Measurements from ENCODE around the gene NOBOX.
"Not testable (repeated sequence)": the region's sequence is repeated elsewhere in the genome, so short reads cannot be mapped to it uniquely, and the experiment has no call there.

The NOBOX gene

DNA sequence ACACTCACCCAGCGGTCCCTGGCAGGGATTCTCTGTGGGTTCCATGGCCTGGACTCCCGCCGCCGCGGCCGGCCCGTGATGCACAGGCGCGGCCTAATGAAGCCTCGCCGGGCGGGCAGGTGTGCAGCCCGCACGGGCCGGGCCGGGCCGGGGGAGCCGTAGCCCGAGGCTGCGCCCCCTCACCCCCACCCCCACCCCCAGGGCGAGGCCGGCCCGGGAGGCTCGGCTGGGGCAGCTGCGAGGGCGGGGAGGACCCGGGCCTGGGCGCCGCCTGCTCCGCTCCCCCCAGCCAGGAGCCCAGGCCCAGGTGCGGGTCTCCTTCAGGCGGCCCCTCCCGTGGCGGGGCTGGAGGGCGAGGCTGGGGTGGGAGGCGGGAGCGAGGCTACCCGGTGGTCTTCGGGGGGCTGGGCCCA lies at the start of gene NOBOX:
Gene NOBOX, minus strand, starts transcription at position 45 of the 413 bp plus-strand sequence.
- DNase-seq (ENCODE audit: low read depth in 1 of 2, low spot score in 1 of 2), result no peak

DNA sequence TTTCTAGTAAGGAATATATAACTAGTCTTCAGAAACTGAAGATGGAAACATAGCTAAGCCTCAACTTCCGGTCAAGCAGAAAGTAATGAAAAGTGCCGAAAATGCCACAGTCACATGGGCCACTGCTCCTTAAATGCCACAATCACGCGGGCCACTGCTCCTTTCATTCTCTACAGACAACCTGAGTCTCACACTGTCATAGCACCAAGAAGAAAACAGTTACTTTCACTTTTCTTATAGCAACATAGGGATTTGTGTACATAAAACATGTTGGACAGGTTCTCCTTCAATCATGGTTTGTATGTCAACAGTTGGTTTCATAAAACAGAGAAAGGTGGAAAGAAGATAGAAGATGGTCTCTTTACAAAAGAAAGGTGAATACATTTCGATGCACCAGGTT lies 48.6 kb upstream of the NOBOX start:
- no peak for DNase-seq (ENCODE audit: low read depth in 1 of 2, low spot score in 1 of 2)

DNA sequence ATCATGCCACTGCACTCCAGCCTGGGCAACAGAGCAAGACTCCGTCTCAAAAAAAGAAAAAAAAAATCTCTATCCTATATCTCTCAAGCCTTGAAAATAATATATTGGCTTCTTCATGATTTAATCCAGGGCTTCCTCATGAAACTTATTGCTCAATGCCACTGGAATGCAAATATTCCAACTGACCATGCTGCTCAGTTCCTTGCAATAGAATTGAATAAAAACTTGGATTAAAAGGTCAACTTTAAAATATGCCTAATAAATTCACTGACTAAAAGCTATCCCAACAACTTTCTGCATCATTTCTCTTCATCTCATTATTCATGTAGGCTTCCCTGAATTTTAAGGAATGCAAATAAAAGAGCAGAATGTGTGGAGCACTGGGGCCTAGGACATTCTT lies 42.1 kb upstream of the NOBOX start:
- DNase-seq (ENCODE audit: low read depth in 1 of 2, low spot score in 1 of 2), result no peak

DNA sequence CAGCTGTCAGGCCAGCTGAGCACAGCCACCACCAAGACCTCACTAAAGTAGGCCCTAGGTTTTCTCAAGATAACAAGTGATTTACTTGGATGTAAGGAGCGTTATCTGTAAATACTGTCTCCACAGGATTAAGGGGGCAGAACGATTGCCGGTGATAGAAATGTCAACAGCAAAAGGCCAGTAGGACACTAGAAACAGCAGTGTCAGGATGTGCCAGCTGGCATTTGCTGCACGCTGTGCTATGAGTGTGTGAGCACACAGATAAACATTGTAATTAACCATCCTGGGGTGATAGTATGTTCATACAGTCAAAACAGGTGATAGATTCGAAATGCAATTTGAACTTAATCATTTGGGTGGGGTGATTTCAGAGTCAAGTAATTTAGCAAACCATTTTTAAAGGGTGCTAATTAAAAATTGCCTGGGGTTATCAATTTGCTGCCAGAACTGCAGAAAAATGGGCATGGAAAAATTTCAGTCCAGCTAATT lies 36.3 kb upstream of the NOBOX start:
- DNase-seq (ENCODE audit: low read depth in 1 of 2, low spot score in 1 of 2), result no peak

DNA sequence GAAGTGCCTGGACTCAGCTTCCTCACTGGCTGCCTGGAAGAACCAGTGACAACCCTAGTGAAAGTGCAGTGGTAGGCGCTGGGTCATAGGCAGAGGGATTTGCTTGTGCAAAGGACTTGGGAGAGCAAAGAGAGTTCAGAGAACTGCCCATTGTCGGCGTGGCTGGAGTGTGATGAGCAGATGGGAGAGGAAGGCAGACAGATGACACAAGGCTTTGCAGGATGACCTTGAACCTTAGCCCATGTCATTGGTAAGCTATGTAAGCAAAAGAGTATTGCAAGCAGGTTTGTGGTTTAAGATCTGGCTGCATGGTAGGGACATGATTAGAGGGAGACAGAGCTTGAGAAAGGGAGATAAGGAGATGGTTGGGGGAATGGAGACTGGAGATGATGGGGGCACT lies 35.3 kb upstream of the NOBOX start:
- no peak for DNase-seq (ENCODE audit: low read depth in 1 of 2, low spot score in 1 of 2)

DNA sequence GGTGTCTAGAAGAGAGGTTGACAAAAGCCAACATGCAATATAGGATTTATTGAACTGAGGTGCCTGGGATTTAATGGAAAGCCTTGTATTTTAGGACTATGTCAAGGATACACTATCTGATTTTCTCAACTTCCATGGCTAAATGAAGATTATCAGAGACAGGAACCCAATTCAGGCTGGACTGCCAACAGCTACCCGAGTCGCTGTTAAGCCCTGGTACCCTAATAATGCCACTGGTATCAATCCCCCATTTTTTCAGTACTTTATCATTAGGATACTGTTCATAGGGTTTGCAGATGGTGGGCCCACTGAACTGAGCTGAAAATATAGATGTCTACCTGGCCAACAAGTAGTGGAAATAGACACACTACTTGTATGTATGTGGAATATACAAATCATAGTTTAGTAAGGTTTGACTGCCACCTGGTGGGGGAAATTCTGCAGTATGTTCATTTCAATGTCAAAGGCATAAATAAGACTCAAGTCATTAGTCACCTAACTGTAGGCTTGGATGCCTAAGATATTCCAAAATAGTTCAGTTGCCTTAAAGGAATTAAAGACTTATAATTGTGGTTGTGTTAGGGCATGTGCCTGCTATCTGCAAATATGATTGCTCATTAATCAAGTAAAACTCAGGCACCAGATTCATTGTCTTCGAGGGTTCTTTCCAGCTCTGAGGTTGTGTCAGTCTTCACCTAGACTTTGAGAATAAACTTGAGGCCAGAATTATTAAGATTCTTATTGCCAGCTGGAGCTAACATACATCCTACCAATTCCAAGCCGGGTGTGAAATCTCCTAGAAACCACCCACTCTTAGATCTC lies 34.1 kb upstream of the NOBOX start:
- peak in 1 of 2 donors; percentile 32 for DNase-seq (ENCODE audit: low read depth in 1 of 2, low spot score in 1 of 2)

DNA sequence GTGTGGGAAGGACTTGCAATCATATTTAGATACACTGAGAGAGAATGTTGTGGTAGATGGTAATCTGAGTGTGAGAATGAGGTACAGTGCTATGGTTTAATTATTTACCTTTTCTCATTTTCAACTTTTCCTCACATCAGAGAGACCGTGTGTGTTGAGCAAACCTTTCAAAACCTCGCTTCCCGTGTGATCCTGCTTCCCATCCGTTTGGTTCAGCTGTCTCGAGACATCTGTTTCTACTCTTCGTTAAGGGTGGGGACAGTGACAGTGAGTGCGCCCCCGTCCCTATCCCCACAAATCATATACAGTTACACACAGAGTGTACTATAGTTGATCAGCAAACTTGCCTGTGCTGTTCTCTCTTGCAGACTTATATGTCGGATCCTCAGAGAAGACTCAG lies 33.0 kb upstream of the NOBOX start:
- no peak for DNase-seq (ENCODE audit: low read depth in 1 of 2, low spot score in 1 of 2)

DNA sequence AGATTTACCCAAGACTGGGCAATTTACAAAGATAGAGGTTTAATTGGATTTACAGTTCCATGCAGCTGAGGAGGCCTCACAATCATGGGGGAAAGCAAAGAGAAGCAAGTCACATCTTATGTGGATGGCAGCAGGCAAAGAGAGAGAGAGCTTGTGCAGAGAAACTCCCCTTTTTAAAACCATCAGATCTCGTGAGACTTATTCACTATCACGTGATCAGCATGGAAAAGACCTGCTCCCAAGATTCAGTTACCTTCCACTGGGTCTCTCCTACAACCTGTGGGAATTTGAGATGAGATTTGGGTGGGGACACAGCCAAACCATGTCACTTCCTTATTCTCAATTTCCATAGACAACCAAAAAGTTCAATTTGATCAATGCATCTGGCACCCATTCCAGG lies 24.9 kb upstream of the NOBOX start:
- DNase-seq (ENCODE audit: low read depth in 1 of 2, low spot score in 1 of 2), result no peak

DNA sequence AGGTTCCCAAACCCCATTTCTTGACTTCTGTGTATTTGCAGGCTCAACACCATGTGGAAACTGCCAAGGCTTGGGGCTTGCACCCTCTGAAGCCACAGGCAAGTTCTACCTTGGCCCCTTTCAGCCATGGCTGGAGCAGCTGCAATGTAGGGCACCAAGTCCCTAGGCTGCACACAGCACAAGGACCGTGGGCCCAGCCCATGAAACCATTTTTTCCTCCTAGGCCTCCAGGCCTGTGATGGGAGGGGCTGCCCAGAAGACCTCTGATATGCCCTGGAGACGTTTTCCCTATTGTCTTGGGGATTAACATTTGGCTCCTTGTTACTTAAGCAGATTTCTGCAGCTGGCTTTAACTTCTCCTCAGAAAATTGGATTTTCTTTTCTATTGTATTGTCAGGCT lies 24.0 kb upstream of the NOBOX start:
- not testable (repeated sequence) for DNase-seq (ENCODE audit: low read depth in 1 of 2, low spot score in 1 of 2)

DNA sequence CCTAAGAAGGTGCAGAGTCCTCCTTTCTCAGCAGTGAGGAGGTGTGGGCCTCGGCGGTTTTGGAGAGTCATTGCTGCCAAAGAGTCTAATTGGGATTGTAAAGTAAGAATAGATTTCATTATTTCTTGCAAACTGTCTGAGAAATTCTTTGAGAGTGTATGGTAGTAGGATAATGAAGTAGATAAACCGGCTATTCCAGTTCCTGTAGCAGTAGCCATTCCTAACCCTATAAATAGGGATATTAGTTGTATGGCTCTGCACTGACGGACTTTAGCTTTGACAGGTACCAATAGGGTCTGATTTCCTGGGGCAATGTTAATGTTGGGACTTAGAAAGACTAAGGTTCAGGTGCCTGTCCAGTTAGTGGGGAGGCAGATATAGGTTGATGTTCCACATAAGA lies 15.4 kb upstream of the NOBOX start:
- DNase-seq (ENCODE audit: low read depth in 1 of 2, low spot score in 1 of 2), result not testable (repeated sequence)

DNA sequence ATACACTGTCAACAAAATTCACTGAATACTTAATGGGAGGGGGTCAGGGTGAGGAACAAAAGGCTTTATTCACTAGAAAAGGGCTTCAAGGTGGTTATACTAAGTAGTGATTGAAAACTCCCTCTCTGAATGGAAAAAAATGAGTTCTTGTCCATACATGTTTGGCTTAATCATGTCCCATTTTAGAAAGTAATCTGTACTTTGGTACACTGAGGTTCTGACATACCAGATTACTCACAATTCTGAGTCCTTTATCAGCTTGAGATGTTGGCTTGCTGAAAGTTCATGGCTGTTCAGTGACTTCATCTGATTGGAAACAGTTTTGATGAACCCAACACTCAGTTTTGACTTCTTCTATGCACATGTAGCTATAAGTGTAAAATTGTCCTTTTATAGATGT lies 12.8 kb upstream of the NOBOX start:
- no peak for DNase-seq (ENCODE audit: low read depth in 1 of 2, low spot score in 1 of 2)

DNA sequence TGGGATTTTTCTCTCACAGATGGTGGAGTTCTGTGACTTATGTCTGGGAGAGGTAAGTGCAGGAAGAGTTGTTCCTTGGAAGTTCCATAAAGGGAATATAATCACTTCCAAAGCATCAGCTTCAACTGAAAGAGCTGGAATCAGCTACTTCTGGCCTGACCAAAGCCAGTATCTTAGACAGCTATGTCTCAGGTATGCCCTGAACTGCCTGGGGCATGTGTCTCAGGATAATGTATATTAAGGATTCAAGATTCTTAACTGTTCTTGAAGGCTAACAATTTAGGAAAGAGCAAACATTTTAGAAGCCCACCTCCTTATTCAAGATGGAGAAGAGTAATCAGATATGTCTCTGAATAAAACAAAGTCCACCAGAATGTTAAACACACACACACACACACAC lies 12.4 kb upstream of the NOBOX start:
- no peak for DNase-seq (ENCODE audit: low read depth in 1 of 2, low spot score in 1 of 2)

DNA sequence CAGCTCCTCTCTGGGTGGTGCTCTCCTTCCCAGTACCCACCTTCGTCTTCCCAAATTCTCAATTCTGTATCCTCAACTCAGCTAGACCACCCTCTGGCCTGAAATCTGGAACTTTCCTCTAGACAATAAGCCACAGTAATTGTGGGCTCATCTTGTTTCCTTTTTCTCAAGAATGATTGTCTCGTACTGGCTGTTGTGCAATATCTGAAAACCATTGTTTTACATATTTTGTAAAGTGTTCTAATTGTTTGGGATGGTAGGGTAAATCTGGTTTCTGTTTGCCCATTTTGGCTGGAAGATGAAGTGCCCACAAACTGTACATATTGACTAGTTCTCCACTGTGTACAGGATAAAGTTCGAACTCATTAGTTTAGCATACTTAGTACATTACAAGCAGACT lies 11.3 kb upstream of the NOBOX start:
- no peak for DNase-seq (ENCODE audit: low read depth in 1 of 2, low spot score in 1 of 2)

DNA sequence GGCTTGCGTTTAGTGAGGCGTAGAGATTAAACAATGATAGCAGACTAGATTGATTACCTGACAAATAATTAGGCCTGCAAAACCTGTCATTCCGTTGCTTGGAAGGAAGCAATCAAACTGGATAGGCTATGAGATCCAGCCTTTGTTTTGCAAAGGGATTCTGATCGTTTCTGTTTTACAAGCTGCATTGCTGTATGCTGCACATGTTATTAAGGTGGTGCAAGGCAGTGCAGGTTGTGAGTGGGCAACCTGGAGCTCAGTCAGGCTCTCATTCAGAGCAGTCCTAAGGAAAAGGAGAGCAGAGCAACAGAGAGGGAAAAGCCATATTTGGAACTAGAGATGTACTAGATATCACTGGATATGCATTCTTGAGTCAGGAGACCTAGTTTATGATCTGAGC lies 6.9 kb upstream of the NOBOX start:
- DNase-seq (ENCODE audit: low read depth in 1 of 2, low spot score in 1 of 2), result no peak

DNA sequence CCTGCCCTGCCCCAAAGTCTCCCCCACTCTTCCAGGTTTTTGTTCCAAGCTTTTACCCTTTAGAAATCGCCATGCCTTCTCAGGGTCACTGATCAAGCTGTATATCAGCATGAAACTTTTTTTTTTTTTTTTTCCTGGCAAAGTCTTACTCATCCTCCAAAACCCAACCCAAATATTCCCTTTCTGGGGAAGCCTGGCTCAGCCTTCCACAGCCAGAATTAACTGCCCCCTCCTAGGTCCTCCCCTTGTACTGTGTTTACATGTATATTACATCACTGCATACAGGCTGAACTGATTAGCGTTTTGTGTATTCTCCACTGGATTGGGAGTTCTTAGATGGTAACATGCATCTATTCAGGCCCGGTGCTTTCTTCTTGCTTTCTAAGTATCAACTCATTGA lies 4.6 kb upstream of the NOBOX start:
- DNase-seq (ENCODE audit: low read depth in 1 of 2, low spot score in 1 of 2), result no peak

DNA sequence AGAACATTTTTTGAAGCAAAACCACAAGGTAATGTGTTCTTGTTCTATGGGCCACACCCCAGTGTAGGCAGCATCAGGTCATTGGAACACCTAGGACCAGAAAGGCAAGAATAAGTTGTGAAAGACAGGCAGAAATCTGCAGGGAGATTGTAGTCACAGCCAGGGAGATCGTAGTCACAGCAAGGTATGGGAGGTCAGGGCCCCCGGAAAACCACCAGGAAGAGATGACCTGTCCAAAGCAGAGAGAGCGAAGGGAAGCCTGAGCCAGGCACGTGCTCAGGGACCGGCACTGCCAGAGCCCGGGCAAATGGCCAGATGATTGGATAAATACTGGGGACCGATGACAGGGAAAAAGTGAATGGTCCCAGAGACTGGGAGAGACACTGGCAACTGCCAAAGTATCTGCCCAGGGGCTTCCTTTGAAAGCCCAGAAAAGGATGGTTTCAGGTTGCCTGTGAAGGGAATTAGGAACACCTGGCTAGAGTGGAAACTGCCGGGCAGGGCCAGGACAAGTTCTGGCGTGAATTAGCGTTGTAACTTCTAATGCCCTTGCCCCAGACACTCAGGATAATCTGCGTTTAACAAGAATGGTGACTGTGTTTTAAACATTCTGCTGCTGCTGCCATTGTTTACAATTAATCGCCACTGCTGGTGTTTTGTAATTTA lies 3.9 kb upstream of the NOBOX start:
- no peak for DNase-seq (ENCODE audit: low read depth in 1 of 2, low spot score in 1 of 2)

DNA sequence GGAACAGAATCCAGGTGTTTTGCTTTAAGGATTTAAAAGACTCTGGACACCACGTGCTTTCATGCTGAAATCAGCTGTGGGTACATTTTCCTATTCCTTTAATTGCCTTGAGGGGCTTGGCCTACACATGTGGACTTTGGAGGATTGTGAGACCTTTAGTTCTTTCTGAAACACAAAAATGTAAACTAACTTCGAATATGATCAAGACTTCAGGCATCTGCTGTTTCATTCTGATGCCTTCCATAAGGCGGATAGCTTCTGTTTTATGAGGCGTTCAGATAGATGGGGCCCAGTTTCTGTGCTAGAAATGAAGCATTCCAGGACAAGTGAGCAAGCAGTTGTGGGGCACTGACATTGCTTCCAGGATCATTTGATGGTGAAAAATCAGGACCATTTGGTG lies 1.5 kb upstream of the NOBOX start:
- no peak for DNase-seq (ENCODE audit: low read depth in 1 of 2, low spot score in 1 of 2)

DNA sequence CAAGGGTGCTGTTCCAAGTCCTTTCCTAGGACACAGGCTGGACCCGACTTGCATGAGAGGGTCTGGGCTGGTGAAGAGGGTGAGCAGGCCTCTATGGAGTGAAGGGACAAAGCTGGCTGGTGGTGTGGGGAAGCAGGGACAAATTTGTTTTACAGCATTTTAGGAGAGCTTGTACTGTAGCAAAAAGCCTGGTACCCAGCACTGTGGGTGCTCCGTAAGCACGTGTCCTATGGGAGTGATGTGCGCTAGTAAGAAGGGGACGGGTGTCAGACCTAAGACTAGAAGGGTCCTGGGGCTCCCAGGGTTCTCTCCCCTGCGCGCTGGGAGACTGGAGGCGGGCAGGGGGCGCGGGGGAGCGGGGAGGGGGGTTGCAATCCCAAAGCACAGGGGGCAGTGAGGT lies 391 bp downstream of the NOBOX start:
- DNase-seq (ENCODE audit: low read depth in 1 of 2, low spot score in 1 of 2), result no peak

DNA sequence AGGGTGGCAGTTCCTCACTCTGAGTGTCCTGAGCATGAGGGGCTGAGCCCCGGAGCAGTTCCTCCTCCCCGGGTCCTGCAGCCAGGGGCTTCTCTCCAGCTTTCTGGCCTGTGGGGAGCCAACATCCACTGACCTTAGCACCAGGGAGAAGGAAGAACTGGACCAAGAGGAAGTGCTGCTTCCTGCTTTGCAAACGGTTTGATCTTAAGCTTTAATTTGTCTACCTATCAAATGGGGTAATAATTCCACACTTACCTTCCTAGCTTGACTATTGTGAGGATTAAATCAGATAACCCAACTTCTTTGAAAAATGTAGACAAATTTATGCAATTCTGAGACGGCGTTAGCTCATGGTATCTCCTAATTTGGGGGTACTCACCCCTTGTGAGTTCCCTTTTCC lies 2.0 kb downstream of the NOBOX start:
- no peak for DNase-seq (ENCODE audit: low read depth in 1 of 2, low spot score in 1 of 2)

DNA sequence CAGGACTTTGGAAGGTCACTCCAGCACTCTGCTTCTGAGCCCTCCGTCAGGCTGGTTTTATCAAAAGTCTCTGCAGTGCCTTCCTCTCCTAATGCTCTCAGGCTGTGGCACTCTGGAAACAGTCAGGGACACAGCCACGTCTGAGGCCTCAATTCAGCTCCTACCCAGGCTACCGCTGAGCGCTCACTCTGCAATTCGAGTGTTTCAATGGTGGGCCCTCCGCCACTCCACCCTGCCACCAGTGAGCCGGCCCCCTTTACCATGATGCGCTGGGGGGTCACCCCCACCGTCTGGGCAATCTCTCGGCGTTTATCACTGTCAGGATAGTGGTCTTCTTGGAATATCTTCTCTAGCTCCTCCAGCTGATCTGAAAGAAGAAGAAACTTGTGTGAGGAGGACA lies 3.5 kb downstream of the NOBOX start:
- DNase-seq (ENCODE audit: low read depth in 1 of 2, low spot score in 1 of 2), result no peak

DNA sequence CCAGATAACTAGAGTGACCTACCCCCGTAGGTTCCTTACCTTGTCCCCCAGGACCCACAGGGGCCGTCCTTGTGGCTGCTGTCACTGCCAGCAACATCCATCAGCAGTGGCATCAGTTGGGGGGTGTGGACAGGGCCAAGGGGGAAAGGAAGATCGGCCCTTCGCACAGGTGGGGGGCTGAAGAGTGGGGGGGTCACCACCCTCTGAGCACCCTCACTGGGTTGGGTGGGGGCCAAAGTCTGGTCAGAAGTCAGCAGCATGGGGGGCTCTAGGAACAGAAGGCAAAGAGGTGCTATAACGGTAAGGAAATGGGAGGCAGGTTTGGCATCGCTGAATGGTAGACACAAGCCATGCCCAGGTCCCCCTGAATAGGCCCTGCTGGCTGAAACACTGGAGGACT lies 4.6 kb downstream of the NOBOX start:
- no peak for DNase-seq (ENCODE audit: low read depth in 1 of 2, low spot score in 1 of 2)

DNA sequence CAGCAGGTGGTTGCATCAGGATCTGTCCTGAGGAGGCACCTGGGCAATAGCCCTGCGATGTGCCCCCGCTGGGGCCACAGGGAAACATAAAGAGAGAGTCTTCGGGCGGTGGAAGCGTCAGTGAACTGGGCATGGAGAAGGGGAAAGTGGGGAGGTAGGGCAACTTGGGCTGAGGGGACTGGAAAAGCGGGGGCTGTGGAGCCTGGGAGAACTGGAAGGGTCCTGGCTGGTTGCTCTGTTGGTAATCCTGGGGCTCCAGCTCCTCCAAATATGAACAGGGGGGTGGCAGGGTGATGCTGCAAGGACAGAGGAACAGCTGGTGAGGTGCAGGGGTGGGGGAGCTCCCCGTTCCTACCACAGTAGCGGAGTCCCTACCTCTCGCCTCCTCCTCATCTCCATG lies 5.2 kb downstream of the NOBOX start:
- no peak for DNase-seq (ENCODE audit: low read depth in 1 of 2, low spot score in 1 of 2)

DNA sequence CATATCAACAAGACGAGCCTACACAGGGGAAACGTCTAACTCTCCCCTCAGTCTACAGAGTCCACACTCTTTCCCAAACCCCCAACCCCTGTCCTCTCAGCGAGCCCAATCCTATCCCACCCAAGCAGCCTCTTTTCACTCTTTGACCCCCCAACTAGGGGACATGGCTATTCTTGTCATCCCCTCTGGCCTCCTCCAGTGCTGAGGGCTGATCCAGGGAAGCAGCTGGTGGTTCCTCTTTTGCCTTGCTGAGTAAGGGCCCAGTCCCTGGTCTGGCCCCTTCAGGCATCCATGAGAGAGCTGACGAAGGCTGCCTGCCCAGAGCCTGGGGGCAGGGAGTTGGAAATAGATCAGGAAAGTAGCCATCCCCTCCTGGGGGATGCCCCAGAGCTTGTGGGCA lies 6.4 kb downstream of the NOBOX start:
- no peak for DNase-seq (ENCODE audit: low read depth in 1 of 2, low spot score in 1 of 2)

All from activated CD4-positive, alpha-beta T cell treated with anti-CD3 and anti-CD28 coated beads, Interleukin-2, amount 50 U/mL, for 24 hours (primary cell).